ENCODE data around the gene ITGB3. TPM values are rescaled to one million over a fixed set of nuclear protein-coding genes. Genes with fewer than 3 reads are reported as not detected.

The ITGB3 gene
- total and polyA plus RNA-seq, 9 of the 15 experiments (the other 6 are each of a cell fraction or from before 2014, with no cell fraction given), result 0.08 to 2.6 (median 0.62) TPM; not detected in 1

GRCh38 chr17:47250855-47251254 lies 2.8 kb upstream of the ITGB3 start:
- CTCF ChIA-PET (ENCODE audit: low intra/inter-chr PET ratio), result no interaction called here
- FAIRE-seq (no peak), ATAC-seq (no peak), DNase-seq (ENCODE audit: extremely low read depth in 1 of 4, low spot score in 3 of 4) (no peak)
- POLR2A ChIA-PET, result interaction anchor here (1.1 kb wide), 1 partner anchor 10 kb away, joined by 4 read pairs; no protein-coding TSS in a partner anchor
- WGBS (ENCODE audit: insufficient coverage, low coverage, missing lambda C conversion rate), result 41% methylated on average over 2 of the region's 2 CpGs
- H3K9ac ChIP-seq (ENCODE audit: insufficient read depth in 1 of 2, low read depth in 2 of 2, low read length in 2 of 2), result no peak overlapping the region
- intact Hi-C loops (cut with micrococcal nuclease) (no loop called here), in situ Hi-C loops (cut with MboI) (no loop called here)
- no peaks in the 10 kb centered on the region for H3K36me3 ChIP-seq (ENCODE audit: control insufficient read depth, insufficient read depth, low read length)
- H3K27me3 ChIP-seq (ENCODE audit: control insufficient read depth in 2 of 2, insufficient read depth in 2 of 2, low read length in 2 of 2), result no peaks in the 10 kb centered on the region
- H4K20me1 ChIP-seq (replicated peaks; ENCODE audit: control insufficient read depth, insufficient read depth, low read length), result no peaks in the 10 kb centered on the region
- no peaks in the 10 kb centered on the region for H3K9me3 ChIP-seq (replicated peaks; ENCODE audit: control insufficient read depth, insufficient read depth, low read depth, low read length)
- peaks cover 19 to 28% of the 10 kb centered on the region in 2 experiments; a peak in 4 of 5 replicates for H3K4me1 ChIP-seq (replicated peaks in 1 of 2; ENCODE audit: control insufficient read depth in 2 of 2, insufficient read depth in 2 of 2, low read length in 2 of 2)
- no peaks in the 10 kb centered on the region for H3K9me1 ChIP-seq (ENCODE audit: control insufficient read depth, insufficient read depth, low read length)
- no TSS peak for BruUV-seq (replicated peaks)
- H2AFZ ChIP-seq (ENCODE audit: low read depth, low read length), result no peak overlapping the region
- H3K4me2 ChIP-seq (ENCODE audit: insufficient read depth, low read length), result no peak overlapping the region
- no peak overlapping the region for H3K4me3 ChIP-seq
- H3K27ac ChIP-seq (ENCODE audit: extremely low read depth, low read depth, low read length), result no peak overlapping the region
- H3K79me2 ChIP-seq (ENCODE audit: control insufficient read depth, insufficient read depth, low read length), result no peaks in the 10 kb centered on the region
- TF ChIP-seq SNAPC5 (CRISPR knock-in tag; IDR thresholded peaks at IDR 0.05) (no peak), PML (IDR thresholded peaks at IDR 0.05; ENCODE audit: low read length) (no peak), BCLAF1 (IDR thresholded peaks at IDR 0.05; ENCODE audit: borderline replicate concordance in 1 of 2, control insufficient read depth in 1 of 2, low read depth in 2 of 2, low read length in 1 of 2) (no peak), KLF6 (CRISPR knock-in tag; IDR thresholded peaks at IDR 0.05; ENCODE audit: borderline replicate concordance) (no peak), HCFC1 (IDR thresholded peaks at IDR 0.05; ENCODE audit: low read depth, low read length) (no peak), ILF3 (IDR thresholded peaks at IDR 0.05; ENCODE audit: borderline replicate concordance) (no peak), NR2C2 (CRISPR knock-in tag; IDR thresholded peaks at IDR 0.05) (no peak), NR2C2 (tag; IDR thresholded peaks at IDR 0.05) (no peak), ZBTB11 (CRISPR knock-in tag; IDR thresholded peaks at IDR 0.05) (no peak), ZNF609 (CRISPR knock-in tag; IDR thresholded peaks at IDR 0.05; ENCODE audit: borderline replicate concordance) (no peak)
